NCI-H345 treated with DMSO at 0.1 percent for 48 hours (cell line): Measurements from ENCODE around the gene ZNF598.

Experiments
- DNase-seq: peaks from one replicate; lab custom pipeline; 2025; ENCODE audit not compliant: unreplicated experiment; lab: John Stamatoyannopoulos, UW

Gene ZNF598

GRCh38 chr16:1991948-1992703, 17.5 kb downstream of the ZNF598 start:
- DNase-seq, result no peak

- no peak for DNase-seq
Observed at GRCh38 chr16:1991588-1991947, 18.1 kb downstream of the ZNF598 start.

GRCh38 chr16:1991135-1991551, 18.5 kb downstream of the ZNF598 start:
- DNase-seq, result no peak

GRCh38 chr16:1990351-1991134, 19.1 kb downstream of the ZNF598 start:
- peak; percentile 21 for DNase-seq

GRCh38 chr16:1990101-1990350, 19.6 kb downstream of the ZNF598 start:
- no peak for DNase-seq

- peak; percentile 34 for DNase-seq
Observed at GRCh38 chr16:1989209-1990100, 20.2 kb downstream of the ZNF598 start, which contains the start of gene SYNGR3. Gene SYNGR3, plus strand, starts transcription at chr16:1989970. Its CDS starts 133 bp downstream, at chr16:1990103.

GRCh38 chr16:1987198-1987597, 22.4 kb downstream of the ZNF598 start:
- DNase-seq, result no peak

- no peak for DNase-seq
Observed at GRCh38 chr16:1985466-1986150, 24.0 kb downstream of the ZNF598 start.

- DNase-seq, result no peak
Observed at GRCh38 chr16:1984347-1985225, 25.0 kb downstream of the ZNF598 start.

- DNase-seq, result peak; percentile 72
Observed at GRCh38 chr16:1983544-1984346, 25.9 kb downstream of the ZNF598 start, which contains the start of gene GFER. Gene GFER, plus strand, starts transcription at chr16:1984193. Its CDS starts 26 bp downstream, at chr16:1984219.

- DNase-seq, result no peak
Observed at GRCh38 chr16:1982991-1983543, 26.6 kb downstream of the ZNF598 start.

- peak; percentile 48 for DNase-seq
Observed at GRCh38 chr16:1982013-1982433, 27.6 kb downstream of the ZNF598 start.

- no peak for DNase-seq
Observed at GRCh38 chr16:1981398-1981836, 28.2 kb downstream of the ZNF598 start, which contains the start of gene NOXO1. Gene NOXO1, minus strand, starts transcription at chr16:1981469. Its CDS starts 290 bp downstream, at chr16:1981179.

- DNase-seq, result no peak
Observed at GRCh38 chr16:1980770-1981087, 28.9 kb downstream of the ZNF598 start.

- no peak for DNase-seq
Observed at GRCh38 chr16:1980030-1980769, 29.4 kb downstream of the ZNF598 start.

GRCh38 chr16:1979271-1980029, 30.2 kb downstream of the ZNF598 start:
- DNase-seq, result no peak

- no peak for DNase-seq
Observed at GRCh38 chr16:1978476-1979120, 31.0 kb downstream of the ZNF598 start.
